Cardiac fibroblast (primary cell): Measurements from ENCODE around the gene ACOT8.

ENCODE experiments used
- DNase-seq, 2 donors: peaks; one replicate each; pipeline versions ENCODE4 v3.0.0 to v3.0.0-alpha.2; 2010; ENCODE audit warnings: low read depth in 2 of 2
- H3K4me3 ChIP-seq, 2 donors: replicated peaks in 1 of 2; 1 replicate in 1 of 2; 2 replicates in 1 of 2; pipeline ENCODE4 v1.5.1; 2011; ENCODE audit warnings: low read depth in 2 of 2, low read length in 2 of 2, mild to moderate bottlenecking in 2 of 2, moderate library complexity in 1 of 2
- CTCF ChIP-seq: IDR thresholded peaks from one replicate; pipeline ENCODE4 v1.5.1; 2011; ENCODE audit warnings: low read depth, mild to moderate bottlenecking, low read length, inconsistent platforms

ACOT8 gene

GRCh38 chr20:45873409-45874103 lies 16.4 kb upstream of the ACOT8 start:
- no peak for DNase-seq
- H3K4me3 ChIP-seq = no peak overlapping the region
- TF ChIP-seq CTCF = no peak

GRCh38 chr20:45872626-45873025 lies 15.4 kb upstream of the ACOT8 start:
- no peak for TF ChIP-seq CTCF
- H3K4me3 ChIP-seq = no peak overlapping the region
- DNase-seq = no peak

GRCh38 chr20:45867819-45868176 lies 10.6 kb upstream of the ACOT8 start:
- H3K4me3 ChIP-seq = no peak overlapping the region
- no peak for TF ChIP-seq CTCF
- DNase-seq = peak; percentile 45 to 51

GRCh38 chr20:45867136-45867818 lies 10.1 kb upstream of the ACOT8 start:
- no peak overlapping the region for H3K4me3 ChIP-seq
- TF ChIP-seq CTCF = no peak
- DNase-seq = no peak

GRCh38 chr20:45866454-45866853 lies 9.3 kb upstream of the ACOT8 start:
- no peak for DNase-seq
- no peak for TF ChIP-seq CTCF
- H3K4me3 ChIP-seq = no peak overlapping the region

- DNase-seq = no peak
- no peak for TF ChIP-seq CTCF
Measured at GRCh38 chr20:45863543-45864470, 6.6 kb upstream of the ACOT8 start.

More at GRCh38 chr20:45863543-45864470, 6.6 kb upstream of the ACOT8 start:
- no peak overlapping the region for H3K4me3 ChIP-seq
